WTC11 (cell line): ENCODE measurements around the gene APOBEC3B. TPM values are rescaled to one million over a fixed set of nuclear protein-coding genes. Genes with fewer than 3 reads are reported as not detected.
A peak's percentile ranks its signal among the peaks of the same experiment; 100 is the strongest.

Experiments
- ATAC-seq: fragments of 200-7000 bp; cut with Tn5 transposase; 2 replicates; pipeline ENCODE4 v1.10.0; 2021; ENCODE audit warnings: mild to moderate bottlenecking, moderate library complexity
- Bru-seq: library from RNA; stranded (reverse); fragments of 400-500 nt; gene quantifications from one replicate; lab custom pipeline; 2021; lab: Mats Ljungman, UMichigan
- CTCF ChIA-PET: fragments of 300-600 bp; sonication (Branson Sonifier 250); formaldehyde crosslinking; loops from one replicate; lab custom pipeline; 2021; ENCODE audit warnings: antibody characterized with exemption; lab: Charles Lee
- POLR2A ChIA-PET: fragments of 350-600 bp; sonication (Branson Sonifier 250); formaldehyde crosslinking; loops from one replicate; lab custom pipeline; 2021; ENCODE audit warnings: antibody characterized with exemption; lab: Charles Lee
- DNase-seq: peaks from one replicate; pipeline ENCODE4 v3.0.0; 2021; ENCODE audit warnings: low spot score
- H3K27ac Mint-ChIP-seq: 2 replicates; pipeline ENCODE4 v1.8.0; 2021; ENCODE audit warnings: mixed read lengths
- H3K27me3 Mint-ChIP-seq: 2 replicates; pipeline ENCODE4 v1.8.0; 2021; ENCODE audit warnings: low read depth, mild to moderate bottlenecking, moderate library complexity, mixed read lengths
- H3K36me3 Mint-ChIP-seq: 2 replicates; pipeline ENCODE4 v1.8.0; 2021; ENCODE audit warnings: mixed read lengths
- H3K4me1 Mint-ChIP-seq: 2 replicates; pipeline ENCODE4 v1.8.0; 2022; ENCODE audit warnings: mixed read lengths
- H3K4me3 Mint-ChIP-seq: 2 replicates; pipeline ENCODE4 v1.8.0; 2021; ENCODE audit warnings: mild to moderate bottlenecking, moderate library complexity, mixed read lengths
- H3K9me3 Mint-ChIP-seq: 2 replicates; pipeline ENCODE4 v1.8.0; 2021; ENCODE audit warnings: mixed read lengths
- GTF2I ChIP-seq: fragments of 250-450 bp; sonication (Bioruptor Pico); conservative IDR thresholded peaks from 2 replicates; pipeline ENCODE4 v1.4.0; 2021; ENCODE audit warnings: mild to moderate bottlenecking
- JAZF1 ChIP-seq: fragments of 250-450 bp; sonication (Bioruptor Pico); IDR thresholded peaks from 2 replicates; pipeline ENCODE4 v1.9.0; 2021; ENCODE audit warnings: moderate library complexity, mild to moderate bottlenecking, inconsistent platforms
- NR2C2 ChIP-seq: sonication (generic); formaldehyde crosslinking; IDR thresholded peaks from 2 replicates; pipeline ENCODE4 v1.8.0; 2022; ENCODE audit warnings: mild to moderate bottlenecking, missing genetic modification reagents
- OVOL2 ChIP-seq: fragments of 250-450 bp; sonication (Bioruptor Pico); IDR thresholded peaks from 2 replicates; pipeline ENCODE4 v1.9.0; 2021; ENCODE audit warnings: mild to moderate bottlenecking, borderline replicate concordance
- ZNF263 ChIP-seq: sonication (generic); formaldehyde crosslinking; IDR thresholded peaks from 2 replicates; pipeline ENCODE4 v1.8.1; 2022; ENCODE audit warnings: low read depth, mild to moderate bottlenecking, moderate library complexity, missing genetic modification reagents
- long read RNA-seq, 3 experiments: library from RNA in 1 of 3; library from capped mRNA in 1 of 3; library from polyadenylated mRNA in 1 of 3; unstranded in 2 of 3; stranded (forward) in 1 of 3; transcript quantifications; one replicate each; pipeline ENCODE4 v2.0.0, GENCODE V29; 2021
- total RNA-seq: library from RNA; stranded (reverse); gene quantifications from 3 replicates; pipeline ENCODE4 v1.2.3, GENCODE V29; 2021
- TF ChIP-seq, protein P1 (sequence below): sonication (generic); formaldehyde crosslinking; conservative IDR thresholded peaks from 2 replicates; pipeline ENCODE4 v1.8.1; 2022; ENCODE audit warnings: mild to moderate bottlenecking, missing genetic modification reagents
- TF ChIP-seq, protein P2 (sequence below): sonication (generic); formaldehyde crosslinking; IDR thresholded peaks from 2 replicates; pipeline ENCODE4 v1.8.1; 2023; ENCODE audit warnings: mild to moderate bottlenecking, missing genetic modification reagents, borderline replicate concordance
- TF ChIP-seq, protein P3 (sequence below): sonication (generic); formaldehyde crosslinking; IDR thresholded peaks from 2 replicates; pipeline ENCODE4 v1.8.1; 2022; ENCODE audit warnings: low read depth, missing genetic modification reagents, borderline replicate concordance
- TF ChIP-seq, protein P4 (sequence below): fragments of 250-450 bp; sonication (Bioruptor Pico); IDR thresholded peaks from 2 replicates; pipeline ENCODE4 v1.9.0; 2021; ENCODE audit warnings: mild to moderate bottlenecking, borderline replicate concordance
- TF ChIP-seq, protein P5 (sequence below): fragments of 250-450 bp; sonication (Bioruptor Pico); IDR thresholded peaks from 2 replicates; pipeline ENCODE4 v2.1.2; 2022; ENCODE audit warnings: mild to moderate bottlenecking, moderate library complexity
- TF ChIP-seq, protein P6 (sequence below): sonication (generic); formaldehyde crosslinking; IDR thresholded peaks from 2 replicates; pipeline ENCODE4 v1.8.1; 2023; ENCODE audit warnings: mild to moderate bottlenecking, missing genetic modification reagents, moderate library complexity
- TF ChIP-seq, protein P7 (sequence below): sonication (generic); formaldehyde crosslinking; IDR thresholded peaks from 2 replicates; pipeline ENCODE4 v1.8.1; 2022; ENCODE audit warnings: mild to moderate bottlenecking, missing genetic modification reagents, moderate library complexity, borderline replicate concordance
- TF ChIP-seq, protein P8 (sequence below): sonication (generic); formaldehyde crosslinking; IDR thresholded peaks from 2 replicates; pipeline ENCODE4 v1.8.1; 2022; ENCODE audit warnings: mild to moderate bottlenecking, moderate library complexity, missing genetic modification reagents
- TF ChIP-seq, protein P9 (sequence below): sonication (generic); formaldehyde crosslinking; IDR thresholded peaks from 2 replicates; pipeline ENCODE4 v1.8.1; 2023; ENCODE audit warnings: mild to moderate bottlenecking, missing genetic modification reagents, moderate library complexity

Gene APOBEC3B
- total RNA-seq (4.0 to 7.5 TPM (median 6.4 TPM) in 3 replicates), Bru-seq, nascent RNA (percentile 27 among the genes with signal in this experiment)
- long read RNA-seq, experiment 1, transcript APOBEC3B-201 (8 exons, 1,533 nt) = major isoform, 16 of 19 reads
- long read RNA-seq, experiment 1, partial matches to known transcripts = 0 of 19 reads
- long read RNA-seq, experiment 1, other reads (novel, unspliced or antisense) = 2 of 19 reads
- long read RNA-seq, experiment 2, transcript APOBEC3B-201 (8 exons, 1,533 nt) = major isoform, 14 of 20 reads
- long read RNA-seq, experiment 2, partial matches to known transcripts = 2 of 20 reads
- long read RNA-seq, experiment 2, other reads (novel, unspliced or antisense) = 3 of 20 reads
- long read RNA-seq, experiment 3, transcript APOBEC3B-201 (8 exons, 1,533 nt) = major isoform, 15 of 18 reads
- long read RNA-seq, experiment 3, partial matches to known transcripts = 2 of 18 reads
- long read RNA-seq, experiment 3, other reads (novel, unspliced or antisense) = 1 of 18 reads

DNA sequence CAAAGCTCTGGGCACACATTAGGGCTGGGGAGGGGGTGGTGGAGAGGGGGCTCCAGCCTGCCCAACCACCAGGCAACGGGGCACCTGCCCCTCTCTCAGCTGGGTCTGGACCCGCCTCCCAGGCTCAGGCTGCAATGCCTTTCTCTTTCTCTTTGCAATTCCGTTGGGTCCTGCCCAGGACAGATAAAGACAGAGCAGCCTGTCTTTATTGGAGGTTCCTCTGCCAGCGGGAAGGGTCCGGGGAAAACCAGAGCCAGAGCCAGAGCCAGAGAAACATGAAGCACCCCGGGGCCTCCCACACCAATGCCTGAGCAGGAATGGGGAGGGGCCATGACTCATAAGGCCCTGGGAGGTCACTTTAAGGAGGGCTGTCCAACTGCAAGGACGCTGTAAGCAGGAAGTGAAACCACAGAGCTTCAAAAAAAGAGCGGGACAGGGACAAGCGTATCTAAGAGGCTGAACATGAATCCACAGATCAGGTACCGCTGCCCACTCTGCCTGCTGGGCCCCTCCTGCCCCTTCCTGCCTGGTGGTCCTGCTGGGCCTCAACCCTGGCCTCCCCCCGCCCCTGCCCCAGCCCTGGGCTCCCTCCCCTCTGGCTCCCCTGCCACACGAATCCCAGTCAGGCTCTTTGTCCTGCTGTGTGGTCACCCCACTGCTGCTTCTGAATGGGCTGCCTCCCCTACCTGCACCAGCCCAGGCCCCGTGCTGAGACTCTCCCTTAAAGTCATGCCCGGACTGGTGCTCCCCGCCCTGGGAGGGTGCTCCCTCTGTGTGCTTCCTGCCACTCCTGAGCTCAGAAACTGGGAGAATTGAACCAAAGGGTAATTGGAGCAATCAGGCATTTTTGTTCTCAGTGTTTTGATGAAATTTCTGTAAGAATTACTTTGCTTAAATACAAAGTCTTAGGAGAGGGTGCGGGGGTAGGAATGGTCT lies at the start of gene APOBEC3B:
Gene APOBEC3B (plus strand): TSS at position 356 of the 936 bp plus-strand sequence. CDS start 107 bp downstream, at position 463.
- Mint-ChIP-seq H3K4me3 (no peak within 1 kb of the TSS), H3K4me1 (peaks cover 5% of the 10 kb centered on the region), H3K27ac (peak within 1 kb of the TSS; percentile 60; the same call in 1 of the 2 replicates), H3K36me3 (peaks cover 7% of the 10 kb centered on the region), H3K27me3 (no peaks in the 10 kb centered on the region; the same call in 1 of the 2 replicates), H3K9me3 (peaks cover 5% of the 10 kb centered on the region)
- TF ChIP-seq, protein P1, sequence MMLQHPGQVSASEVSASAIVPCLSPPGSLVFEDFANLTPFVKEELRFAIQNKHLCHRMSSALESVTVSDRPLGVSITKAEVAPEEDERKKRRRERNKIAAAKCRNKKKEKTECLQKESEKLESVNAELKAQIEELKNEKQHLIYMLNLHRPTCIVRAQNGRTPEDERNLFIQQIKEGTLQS (CRISPR knock-in tag) = no peak
- TF ChIP-seq, protein P2, sequence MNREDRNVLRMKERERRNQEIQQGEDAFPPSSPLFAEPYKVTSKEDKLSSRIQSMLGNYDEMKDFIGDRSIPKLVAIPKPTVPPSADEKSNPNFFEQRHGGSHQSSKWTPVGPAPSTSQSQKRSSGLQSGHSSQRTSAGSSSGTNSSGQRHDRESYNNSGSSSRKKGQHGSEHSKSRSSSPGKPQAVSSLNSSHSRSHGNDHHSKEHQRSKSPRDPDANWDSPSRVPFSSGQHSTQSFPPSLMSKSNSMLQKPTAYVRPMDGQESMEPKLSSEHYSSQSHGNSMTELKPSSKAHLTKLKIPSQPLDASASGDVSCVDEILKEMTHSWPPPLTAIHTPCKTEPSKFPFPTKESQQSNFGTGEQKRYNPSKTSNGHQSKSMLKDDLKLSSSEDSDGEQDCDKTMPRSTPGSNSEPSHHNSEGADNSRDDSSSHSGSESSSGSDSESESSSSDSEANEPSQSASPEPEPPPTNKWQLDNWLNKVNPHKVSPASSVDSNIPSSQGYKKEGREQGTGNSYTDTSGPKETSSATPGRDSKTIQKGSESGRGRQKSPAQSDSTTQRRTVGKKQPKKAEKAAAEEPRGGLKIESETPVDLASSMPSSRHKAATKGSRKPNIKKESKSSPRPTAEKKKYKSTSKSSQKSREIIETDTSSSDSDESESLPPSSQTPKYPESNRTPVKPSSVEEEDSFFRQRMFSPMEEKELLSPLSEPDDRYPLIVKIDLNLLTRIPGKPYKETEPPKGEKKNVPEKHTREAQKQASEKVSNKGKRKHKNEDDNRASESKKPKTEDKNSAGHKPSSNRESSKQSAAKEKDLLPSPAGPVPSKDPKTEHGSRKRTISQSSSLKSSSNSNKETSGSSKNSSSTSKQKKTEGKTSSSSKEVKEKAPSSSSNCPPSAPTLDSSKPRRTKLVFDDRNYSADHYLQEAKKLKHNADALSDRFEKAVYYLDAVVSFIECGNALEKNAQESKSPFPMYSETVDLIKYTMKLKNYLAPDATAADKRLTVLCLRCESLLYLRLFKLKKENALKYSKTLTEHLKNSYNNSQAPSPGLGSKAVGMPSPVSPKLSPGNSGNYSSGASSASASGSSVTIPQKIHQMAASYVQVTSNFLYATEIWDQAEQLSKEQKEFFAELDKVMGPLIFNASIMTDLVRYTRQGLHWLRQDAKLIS (CRISPR knock-in tag) = no peak
- TF ChIP-seq, protein P3, sequence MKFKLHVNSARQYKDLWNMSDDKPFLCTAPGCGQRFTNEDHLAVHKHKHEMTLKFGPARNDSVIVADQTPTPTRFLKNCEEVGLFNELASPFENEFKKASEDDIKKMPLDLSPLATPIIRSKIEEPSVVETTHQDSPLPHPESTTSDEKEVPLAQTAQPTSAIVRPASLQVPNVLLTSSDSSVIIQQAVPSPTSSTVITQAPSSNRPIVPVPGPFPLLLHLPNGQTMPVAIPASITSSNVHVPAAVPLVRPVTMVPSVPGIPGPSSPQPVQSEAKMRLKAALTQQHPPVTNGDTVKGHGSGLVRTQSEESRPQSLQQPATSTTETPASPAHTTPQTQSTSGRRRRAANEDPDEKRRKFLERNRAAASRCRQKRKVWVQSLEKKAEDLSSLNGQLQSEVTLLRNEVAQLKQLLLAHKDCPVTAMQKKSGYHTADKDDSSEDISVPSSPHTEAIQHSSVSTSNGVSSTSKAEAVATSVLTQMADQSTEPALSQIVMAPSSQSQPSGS (CRISPR knock-in tag) = no peak
- peak; percentile 69 for TF ChIP-seq ZNF263 (CRISPR knock-in tag)
- TF ChIP-seq, protein P4, sequence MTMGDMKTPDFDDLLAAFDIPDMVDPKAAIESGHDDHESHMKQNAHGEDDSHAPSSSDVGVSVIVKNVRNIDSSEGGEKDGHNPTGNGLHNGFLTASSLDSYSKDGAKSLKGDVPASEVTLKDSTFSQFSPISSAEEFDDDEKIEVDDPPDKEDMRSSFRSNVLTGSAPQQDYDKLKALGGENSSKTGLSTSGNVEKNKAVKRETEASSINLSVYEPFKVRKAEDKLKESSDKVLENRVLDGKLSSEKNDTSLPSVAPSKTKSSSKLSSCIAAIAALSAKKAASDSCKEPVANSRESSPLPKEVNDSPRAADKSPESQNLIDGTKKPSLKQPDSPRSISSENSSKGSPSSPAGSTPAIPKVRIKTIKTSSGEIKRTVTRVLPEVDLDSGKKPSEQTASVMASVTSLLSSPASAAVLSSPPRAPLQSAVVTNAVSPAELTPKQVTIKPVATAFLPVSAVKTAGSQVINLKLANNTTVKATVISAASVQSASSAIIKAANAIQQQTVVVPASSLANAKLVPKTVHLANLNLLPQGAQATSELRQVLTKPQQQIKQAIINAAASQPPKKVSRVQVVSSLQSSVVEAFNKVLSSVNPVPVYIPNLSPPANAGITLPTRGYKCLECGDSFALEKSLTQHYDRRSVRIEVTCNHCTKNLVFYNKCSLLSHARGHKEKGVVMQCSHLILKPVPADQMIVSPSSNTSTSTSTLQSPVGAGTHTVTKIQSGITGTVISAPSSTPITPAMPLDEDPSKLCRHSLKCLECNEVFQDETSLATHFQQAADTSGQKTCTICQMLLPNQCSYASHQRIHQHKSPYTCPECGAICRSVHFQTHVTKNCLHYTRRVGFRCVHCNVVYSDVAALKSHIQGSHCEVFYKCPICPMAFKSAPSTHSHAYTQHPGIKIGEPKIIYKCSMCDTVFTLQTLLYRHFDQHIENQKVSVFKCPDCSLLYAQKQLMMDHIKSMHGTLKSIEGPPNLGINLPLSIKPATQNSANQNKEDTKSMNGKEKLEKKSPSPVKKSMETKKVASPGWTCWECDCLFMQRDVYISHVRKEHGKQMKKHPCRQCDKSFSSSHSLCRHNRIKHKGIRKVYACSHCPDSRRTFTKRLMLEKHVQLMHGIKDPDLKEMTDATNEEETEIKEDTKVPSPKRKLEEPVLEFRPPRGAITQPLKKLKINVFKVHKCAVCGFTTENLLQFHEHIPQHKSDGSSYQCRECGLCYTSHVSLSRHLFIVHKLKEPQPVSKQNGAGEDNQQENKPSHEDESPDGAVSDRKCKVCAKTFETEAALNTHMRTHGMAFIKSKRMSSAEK (CRISPR knock-in tag) = no peak
- TF ChIP-seq, protein P5, sequence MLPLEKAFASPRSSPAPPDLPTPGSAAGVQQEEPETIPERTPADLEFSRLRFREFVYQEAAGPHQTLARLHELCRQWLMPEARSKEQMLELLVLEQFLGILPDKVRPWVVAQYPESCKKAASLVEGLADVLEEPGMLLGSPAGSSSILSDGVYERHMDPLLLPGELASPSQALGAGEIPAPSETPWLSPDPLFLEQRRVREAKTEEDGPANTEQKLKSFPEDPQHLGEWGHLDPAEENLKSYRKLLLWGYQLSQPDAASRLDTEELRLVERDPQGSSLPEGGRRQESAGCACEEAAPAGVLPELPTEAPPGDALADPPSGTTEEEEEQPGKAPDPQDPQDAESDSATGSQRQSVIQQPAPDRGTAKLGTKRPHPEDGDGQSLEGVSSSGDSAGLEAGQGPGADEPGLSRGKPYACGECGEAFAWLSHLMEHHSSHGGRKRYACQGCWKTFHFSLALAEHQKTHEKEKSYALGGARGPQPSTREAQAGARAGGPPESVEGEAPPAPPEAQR = no peak
- no peak for TF ChIP-seq NR2C2
- TF ChIP-seq OVOL2 = no peak
- no peak for DNase-seq
- ATAC-seq = peak; percentile 57
- ChIA-PET CTCF (interaction anchor here (0.8 to 1.9 kb wide), 5 partner anchors 21 to 213 kb away, joined by 3 to 9 read pairs (median 3); no protein-coding TSS in a partner anchor), POLR2A (no interaction called here)

DNA sequence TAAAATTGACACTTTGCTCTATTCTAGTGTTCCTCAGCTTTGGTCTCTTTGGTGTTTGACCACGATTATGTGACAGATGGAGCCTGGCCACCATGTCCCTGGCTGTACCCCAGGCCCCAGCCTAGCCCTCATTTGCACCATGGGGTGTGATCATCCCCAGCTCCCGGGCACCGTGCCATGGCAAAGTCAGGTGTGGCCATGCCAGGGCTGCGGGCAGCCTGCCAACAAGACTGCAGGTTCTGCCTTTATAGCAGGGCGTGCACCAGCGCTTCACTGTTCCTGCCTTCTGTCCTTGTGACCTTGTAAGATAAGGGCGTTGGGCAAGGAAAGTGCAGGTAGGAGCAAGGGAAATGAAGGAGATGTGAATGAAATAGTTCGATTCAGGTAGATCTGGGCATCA lies 47.1 kb upstream of the APOBEC3B start:
- H3K4me3 Mint-ChIP-seq = no peak overlapping the region
- H3K4me1 Mint-ChIP-seq = 0 out of 2 replicates have a peak, but pooled peaks cover 3% of the 10 kb centered on the region
- no peaks in the 10 kb centered on the region for H3K36me3 Mint-ChIP-seq
- ChIA-PET CTCF (no interaction called here), POLR2A (no interaction called here)
- ATAC-seq = no peak
- DNase-seq = no peak
- peaks cover 9% of the 10 kb centered on the region for H3K9me3 Mint-ChIP-seq
- H3K27ac Mint-ChIP-seq = no peak overlapping the region
- no peaks in the 10 kb centered on the region for H3K27me3 Mint-ChIP-seq
- TF ChIP-seq, protein P6, sequence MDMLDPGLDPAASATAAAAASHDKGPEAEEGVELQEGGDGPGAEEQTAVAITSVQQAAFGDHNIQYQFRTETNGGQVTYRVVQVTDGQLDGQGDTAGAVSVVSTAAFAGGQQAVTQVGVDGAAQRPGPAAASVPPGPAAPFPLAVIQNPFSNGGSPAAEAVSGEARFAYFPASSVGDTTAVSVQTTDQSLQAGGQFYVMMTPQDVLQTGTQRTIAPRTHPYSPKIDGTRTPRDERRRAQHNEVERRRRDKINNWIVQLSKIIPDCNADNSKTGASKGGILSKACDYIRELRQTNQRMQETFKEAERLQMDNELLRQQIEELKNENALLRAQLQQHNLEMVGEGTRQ = no peak
- TF ChIP-seq GTF2I (no peak), JAZF1 (CRISPR knock-in tag) (no peak)
- TF ChIP-seq, protein P7, sequence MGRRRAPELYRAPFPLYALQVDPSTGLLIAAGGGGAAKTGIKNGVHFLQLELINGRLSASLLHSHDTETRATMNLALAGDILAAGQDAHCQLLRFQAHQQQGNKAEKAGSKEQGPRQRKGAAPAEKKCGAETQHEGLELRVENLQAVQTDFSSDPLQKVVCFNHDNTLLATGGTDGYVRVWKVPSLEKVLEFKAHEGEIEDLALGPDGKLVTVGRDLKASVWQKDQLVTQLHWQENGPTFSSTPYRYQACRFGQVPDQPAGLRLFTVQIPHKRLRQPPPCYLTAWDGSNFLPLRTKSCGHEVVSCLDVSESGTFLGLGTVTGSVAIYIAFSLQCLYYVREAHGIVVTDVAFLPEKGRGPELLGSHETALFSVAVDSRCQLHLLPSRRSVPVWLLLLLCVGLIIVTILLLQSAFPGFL (CRISPR knock-in tag) = no peak
- TF ChIP-seq, protein P8, sequence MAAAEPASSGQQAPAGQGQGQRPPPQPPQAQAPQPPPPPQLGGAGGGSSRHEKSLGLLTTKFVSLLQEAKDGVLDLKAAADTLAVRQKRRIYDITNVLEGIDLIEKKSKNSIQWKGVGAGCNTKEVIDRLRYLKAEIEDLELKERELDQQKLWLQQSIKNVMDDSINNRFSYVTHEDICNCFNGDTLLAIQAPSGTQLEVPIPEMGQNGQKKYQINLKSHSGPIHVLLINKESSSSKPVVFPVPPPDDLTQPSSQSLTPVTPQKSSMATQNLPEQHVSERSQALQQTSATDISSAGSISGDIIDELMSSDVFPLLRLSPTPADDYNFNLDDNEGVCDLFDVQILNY (CRISPR knock-in tag) = no peak
- TF ChIP-seq, protein P9, sequence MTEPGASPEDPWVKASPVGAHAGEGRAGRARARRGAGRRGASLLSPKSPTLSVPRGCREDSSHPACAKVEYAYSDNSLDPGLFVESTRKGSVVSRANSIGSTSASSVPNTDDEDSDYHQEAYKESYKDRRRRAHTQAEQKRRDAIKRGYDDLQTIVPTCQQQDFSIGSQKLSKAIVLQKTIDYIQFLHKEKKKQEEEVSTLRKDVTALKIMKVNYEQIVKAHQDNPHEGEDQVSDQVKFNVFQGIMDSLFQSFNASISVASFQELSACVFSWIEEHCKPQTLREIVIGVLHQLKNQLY (CRISPR knock-in tag) = no peak
